Kidney (tissue), 11 donors: ENCODE measurements around the gene CXorf49B. TPM values are rescaled to one million over a fixed set of nuclear protein-coding genes. Genes with fewer than 3 reads are reported as not detected.
"Not testable (repeated sequence)": the region's sequence is repeated elsewhere in the genome, so short reads cannot be mapped to it uniquely, and the experiment has no call there.

Experiments
- DNase-seq, 5 donors: peaks; one replicate each; pipeline ENCODE4 v3.0.0-alpha.2; 2013 to 2020
- FAIRE-seq: peaks from 2 replicates; lab custom pipeline; 2012; peaks lifted over from hg19 to GRCh38; lab: Jason Lieb, UNC
- H3K27ac ChIP-seq, 2 donors: one replicate each; pipeline ENCODE4 v1.7.0; 2013; ENCODE audit warnings: low read depth in 2 of 2, low read length in 2 of 2, inconsistent platforms in 1 of 2
- H3K27me3 ChIP-seq: one replicate; pipeline ENCODE4 v1.7.1; 2013; ENCODE audit warnings: low read length, inconsistent platforms; ENCODE audit not compliant: control insufficient read depth, insufficient read depth
- H3K36me3 ChIP-seq, 3 donors: one replicate each; pipeline versions ENCODE4 v1.7.0 to v1.7.1; 2013; ENCODE audit warnings: low read length in 3 of 3, control low read depth in 1 of 3, inconsistent platforms in 1 of 3; ENCODE audit not compliant: insufficient read depth in 3 of 3, control insufficient read depth in 2 of 3
- H3K4me1 ChIP-seq, 3 donors: one replicate each; pipeline versions ENCODE4 v1.7.0 to v1.7.1; 2013; ENCODE audit warnings: low read length in 3 of 3, inconsistent platforms in 1 of 3, low read depth in 1 of 3; ENCODE audit not compliant: control insufficient read depth in 2 of 3, insufficient read depth in 2 of 3
- H3K4me3 ChIP-seq, 3 donors: one replicate each; pipeline versions ENCODE4 v1.7.0 to v1.8.1; 2013; ENCODE audit warnings: low read length in 3 of 3, control low read depth in 1 of 3, inconsistent platforms in 1 of 3
- H3K9ac ChIP-seq, 3 donors: one replicate each; pipeline versions ENCODE4 v1.7.0 to v1.7.1; 2013; ENCODE audit warnings: low read length in 3 of 3, control low read depth in 1 of 3, inconsistent platforms in 1 of 3
- H3K9me3 ChIP-seq, 3 donors: one replicate each; pipeline versions ENCODE4 v1.7.0 to v1.7.1; 2013; ENCODE audit warnings: low read length in 3 of 3, control low read depth in 1 of 3, inconsistent platforms in 1 of 3; ENCODE audit not compliant: control insufficient read depth in 2 of 3, insufficient read depth in 1 of 3
- intact Hi-C: fragments of 100-400 bp; cut with DNase I; formaldehyde crosslinking; loops from one replicate; pipeline ENCODE4 v1.11.1; 2022
- polyA plus RNA-seq: library from polyadenylated mRNA; stranded (reverse); fragments of 350-450 nt; fragmentation: Illumina TruSeq; extraction: RNeasy Lipid Tissue Mini Kit (QIAGEN cat#74804); gene quantifications from one replicate; pipeline ENCODE4 v1.2.3, GENCODE V29; 2014; ENCODE audit warnings: low read depth, low replicate concordance; ENCODE audit not compliant: insufficient read depth
- total RNA-seq: library from RNA; stranded (reverse); fragmentation: NEBNext Ultra II Directional; extraction: Animal tissue kit (Norgen Biotek cat#: 25700); gene quantifications from one replicate; pipeline ENCODE4 v1.2.1, GENCODE V29; 2021
- donor health status: control.
- donor health status: control.
- donor health status: DM: yes; HTN: yes; CAD: no.
- donor health status: Normal renal cell carcinoma (clear cell type).

CXorf49B gene
- total and polyA plus RNA-seq, 2 donors from 2014 or later, result not detected

GRCh38 chrX:71764832-71765231 lies 1.7 kb downstream of the CXorf49B start:
- DNase-seq, intact Hi-C loops, H3K4me1 ChIP-seq, H3K4me3 ChIP-seq, H3K9ac ChIP-seq, H3K27me3 ChIP-seq, H3K36me3 ChIP-seq, H3K27ac ChIP-seq, FAIRE-seq, H3K9me3 ChIP-seq: not testable (repeated sequence)

GRCh38 chrX:71765613-71766012 lies 2.5 kb downstream of the CXorf49B start:
- H3K4me1 ChIP-seq, H3K36me3 ChIP-seq, intact Hi-C loops, H3K4me3 ChIP-seq, DNase-seq, H3K9me3 ChIP-seq, FAIRE-seq, H3K9ac ChIP-seq, H3K27ac ChIP-seq, H3K27me3 ChIP-seq: not testable (repeated sequence)

GRCh38 chrX:71767134-71767533 lies 4.0 kb downstream of the CXorf49B start:
- H3K9ac ChIP-seq, intact Hi-C loops, H3K36me3 ChIP-seq, H3K4me3 ChIP-seq, FAIRE-seq, H3K27me3 ChIP-seq, DNase-seq, H3K27ac ChIP-seq, H3K4me1 ChIP-seq, H3K9me3 ChIP-seq: not testable (repeated sequence)

- H3K9me3 ChIP-seq, H3K36me3 ChIP-seq, H3K4me1 ChIP-seq, DNase-seq, intact Hi-C loops, H3K4me3 ChIP-seq, H3K27ac ChIP-seq, H3K9ac ChIP-seq, H3K27me3 ChIP-seq, FAIRE-seq: not testable (repeated sequence)
These were observed 15.2 kb downstream of the CXorf49B start for GRCh38 chrX:71778322-71778721.

GRCh38 chrX:71782225-71782949 lies 19.2 kb downstream of the CXorf49B start:
- H3K4me3 ChIP-seq, DNase-seq, H3K27me3 ChIP-seq, H3K36me3 ChIP-seq, H3K9ac ChIP-seq, H3K9me3 ChIP-seq, H3K27ac ChIP-seq, FAIRE-seq, H3K4me1 ChIP-seq, intact Hi-C loops: not testable (repeated sequence)

GRCh38 chrX:71782950-71783299 lies 19.8 kb downstream of the CXorf49B start:
- intact Hi-C loops, H3K4me1 ChIP-seq: not testable (repeated sequence)

GRCh38 chrX:71783569-71784347 lies 20.6 kb downstream of the CXorf49B start:
- H3K4me3 ChIP-seq, H3K36me3 ChIP-seq, FAIRE-seq, H3K9ac ChIP-seq, H3K4me1 ChIP-seq, DNase-seq, intact Hi-C loops, H3K9me3 ChIP-seq, H3K27ac ChIP-seq, H3K27me3 ChIP-seq: not testable (repeated sequence)

More at GRCh38 chrX:71782950-71783299, 19.8 kb downstream of the CXorf49B start:
- not testable (repeated sequence) for FAIRE-seq, H3K9me3 ChIP-seq, DNase-seq, H3K36me3 ChIP-seq, H3K4me3 ChIP-seq, H3K9ac ChIP-seq, H3K27me3 ChIP-seq, H3K27ac ChIP-seq

- H3K9me3 ChIP-seq, DNase-seq, H3K27me3 ChIP-seq, H3K27ac ChIP-seq, H3K9ac ChIP-seq, FAIRE-seq, H3K4me1 ChIP-seq, H3K4me3 ChIP-seq, intact Hi-C loops, H3K36me3 ChIP-seq: not testable (repeated sequence)
These were observed 21.3 kb downstream of the CXorf49B start for GRCh38 chrX:71784348-71784983.
